Fibroblast of gingiva (primary cell): ENCODE results near the gene ORAI2.
"Not testable (repeated sequence)": the region's sequence is repeated elsewhere in the genome, so short reads cannot be mapped to it uniquely, and the experiment has no call there.

Experiments used
- DNase-seq: peaks from one replicate; pipeline ENCODE4 v3.0.0-alpha.2; 2011; ENCODE audit warnings: low read depth

Gene ORAI2

GRCh38 chr7:102498321-102498720 lies 64.9 kb downstream of the ORAI2 start:
- DNase-seq = not testable (repeated sequence)

GRCh38 chr7:102503141-102503540 lies 69.8 kb downstream of the ORAI2 start:
- DNase-seq = not testable (repeated sequence)

GRCh38 chr7:102505298-102506185 lies 72.2 kb downstream of the ORAI2 start:
- DNase-seq = not testable (repeated sequence)
